Fibroblast of lung (primary cell): ENCODE measurements around the gene IL26. TPM values are rescaled to one million over a fixed set of nuclear protein-coding genes. Genes with fewer than 3 reads are reported as not detected.

Experiments used
- DNase-seq, 2 donors: peaks; one replicate each; pipeline versions ENCODE4 v3.0.0 to v3.0.0-alpha.2; 2010; ENCODE audit warnings: low read depth in 2 of 2
- H2AFZ ChIP-seq: 2 replicates; pipeline ENCODE4 v1.5.1; 2012; ENCODE audit warnings: low read length, control low read depth, inconsistent platforms
- H3K27ac ChIP-seq: 2 replicates; pipeline ENCODE4 v1.5.1; 2011; ENCODE audit warnings: low read length, control low read depth; ENCODE audit not compliant: insufficient read depth
- H3K27me3 ChIP-seq: 2 replicates; pipeline ENCODE4 v1.5.1; 2011; ENCODE audit warnings: mild to moderate bottlenecking, low read length; ENCODE audit not compliant: control insufficient read depth, insufficient read depth
- H3K36me3 ChIP-seq: 2 replicates; pipeline ENCODE4 v1.5.1; 2011; ENCODE audit warnings: low read length; ENCODE audit not compliant: control insufficient read depth, insufficient read depth
- H3K4me1 ChIP-seq: 2 replicates; pipeline ENCODE4 v1.5.1; 2011; ENCODE audit warnings: low read length; ENCODE audit not compliant: control insufficient read depth, insufficient read depth; ENCODE audit errors: extremely low read depth
- H3K4me2 ChIP-seq: 2 replicates; pipeline ENCODE4 v1.5.1; 2011; ENCODE audit warnings: low read length, control low read depth; ENCODE audit not compliant: insufficient read depth; ENCODE audit errors: extremely low read depth
- H3K4me3 ChIP-seq, 4 experiments: fragments of 200-600 bp in 1 of 4; sonication (generic) in 1 of 4; replicated peaks in 1 of 4; 2 replicates each; pipeline ENCODE4 v1.5.1; 2011 to 2016; ENCODE audit warnings: low read length in 4 of 4, low read depth in 3 of 4, mild to moderate bottlenecking in 3 of 4, control low read depth in 2 of 4, inconsistent platforms in 1 of 4, mixed read lengths in 1 of 4; ENCODE audit not compliant: insufficient read depth in 1 of 4; ENCODE audit errors: control extremely low read depth in 1 of 4
- H3K79me2 ChIP-seq: 2 replicates; pipeline ENCODE4 v1.5.1; 2012; ENCODE audit warnings: mild to moderate bottlenecking, low read length, inconsistent platforms; ENCODE audit not compliant: control insufficient read depth, insufficient read depth
- H3K9ac ChIP-seq: 2 replicates; pipeline ENCODE4 v1.5.1; 2011; ENCODE audit warnings: mild to moderate bottlenecking, low read length, control low read depth; ENCODE audit not compliant: insufficient read depth
- H3K9me3 ChIP-seq: 2 replicates; pipeline ENCODE4 v1.5.1; 2012; ENCODE audit warnings: low read depth, low read length; ENCODE audit not compliant: control insufficient read depth, insufficient read depth
- H4K20me1 ChIP-seq: 2 replicates; pipeline ENCODE4 v1.5.1; 2011; ENCODE audit warnings: low read length; ENCODE audit not compliant: control insufficient read depth, insufficient read depth; ENCODE audit errors: extremely low read depth
- EZH2 ChIP-seq: IDR thresholded peaks from 2 replicates; pipeline ENCODE4 v1.5.1; 2012; ENCODE audit warnings: low read length, control low read depth, mild to moderate bottlenecking; ENCODE audit errors: missing control alignments
- polyA plus RNA-seq, 2 donors: library from polyadenylated mRNA; depleted of rRNA in 1 of 2; stranded (reverse) in 1 of 2; unstranded in 1 of 2; fragments of >200 nt; gene quantifications; 2 replicates each; pipeline ENCODE4 v1.2.1, GENCODE V29; 2011 to 2012; ENCODE audit warnings: missing spikeins in 1 of 2
- total RNA-seq: library from RNA; depleted of rRNA; stranded (reverse); fragments of >200 nt; gene quantifications from 2 replicates; pipeline ENCODE4 v1.2.1, GENCODE V29; 2014
- TF ChIP-seq, protein P1 (sequence below), 2 donors: IDR thresholded peaks in 1 of 2; conservative IDR thresholded peaks in 1 of 2; 1 replicate in 1 of 2; 2 replicates in 1 of 2; pipeline ENCODE4 v1.5.1; 2011 to 2012; ENCODE audit warnings: low read length in 2 of 2, control low read depth in 1 of 2, inconsistent platforms in 1 of 2, low read depth in 1 of 2, mild to moderate bottlenecking in 1 of 2

The IL26 gene
- total and polyA plus RNA-seq, 2 donors (not counting 1 experiment from before 2014, with no cell fraction given), result not detected

DNA sequence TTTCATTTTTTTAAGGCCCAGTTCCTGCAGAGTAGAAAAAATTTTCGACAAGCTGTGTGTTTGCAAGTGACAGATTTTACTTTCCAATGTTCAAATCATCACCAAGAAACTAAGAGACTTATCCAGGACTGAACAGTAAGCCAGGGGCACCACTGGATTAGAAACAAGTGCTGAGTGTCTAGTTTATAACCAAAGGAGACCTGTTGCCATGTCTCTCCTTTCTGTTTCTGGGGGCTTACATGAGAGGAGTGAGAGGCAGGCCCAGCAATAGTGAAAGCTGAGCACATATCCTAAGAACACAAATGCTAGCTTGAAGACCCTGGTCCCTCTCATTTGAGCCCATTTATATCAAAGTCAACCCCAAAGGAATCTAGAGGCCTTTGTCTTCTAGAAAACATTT lies 69.0 kb downstream of the IL26 start:
- no peak overlapping the region for H3K4me3 ChIP-seq
- no peaks in the 10 kb centered on the region for H3K27me3 ChIP-seq
- H3K9ac ChIP-seq, result no peak overlapping the region
- H3K36me3 ChIP-seq, result no peaks in the 10 kb centered on the region
- H3K4me2 ChIP-seq, result no peak overlapping the region
- H3K9me3 ChIP-seq, result no peaks in the 10 kb centered on the region
- TF ChIP-seq EZH2, result no peak
- TF ChIP-seq, protein P1, sequence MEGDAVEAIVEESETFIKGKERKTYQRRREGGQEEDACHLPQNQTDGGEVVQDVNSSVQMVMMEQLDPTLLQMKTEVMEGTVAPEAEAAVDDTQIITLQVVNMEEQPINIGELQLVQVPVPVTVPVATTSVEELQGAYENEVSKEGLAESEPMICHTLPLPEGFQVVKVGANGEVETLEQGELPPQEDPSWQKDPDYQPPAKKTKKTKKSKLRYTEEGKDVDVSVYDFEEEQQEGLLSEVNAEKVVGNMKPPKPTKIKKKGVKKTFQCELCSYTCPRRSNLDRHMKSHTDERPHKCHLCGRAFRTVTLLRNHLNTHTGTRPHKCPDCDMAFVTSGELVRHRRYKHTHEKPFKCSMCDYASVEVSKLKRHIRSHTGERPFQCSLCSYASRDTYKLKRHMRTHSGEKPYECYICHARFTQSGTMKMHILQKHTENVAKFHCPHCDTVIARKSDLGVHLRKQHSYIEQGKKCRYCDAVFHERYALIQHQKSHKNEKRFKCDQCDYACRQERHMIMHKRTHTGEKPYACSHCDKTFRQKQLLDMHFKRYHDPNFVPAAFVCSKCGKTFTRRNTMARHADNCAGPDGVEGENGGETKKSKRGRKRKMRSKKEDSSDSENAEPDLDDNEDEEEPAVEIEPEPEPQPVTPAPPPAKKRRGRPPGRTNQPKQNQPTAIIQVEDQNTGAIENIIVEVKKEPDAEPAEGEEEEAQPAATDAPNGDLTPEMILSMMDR (conservative IDR thresholded peaks at IDR 0.05 in 1 of 2, IDR thresholded peaks at IDR 0.05 in 1 of 2; ENCODE audit: low read depth in 1 of 2, low read length in 2 of 2), result no peak
- no peaks in the 10 kb centered on the region for H3K79me2 ChIP-seq
- no peak for DNase-seq
- H4K20me1 ChIP-seq, result no peaks in the 10 kb centered on the region
- H3K4me1 ChIP-seq, result no peaks in the 10 kb centered on the region
- H3K27ac ChIP-seq, result no peak overlapping the region
- H2AFZ ChIP-seq, result no peak overlapping the region

DNA sequence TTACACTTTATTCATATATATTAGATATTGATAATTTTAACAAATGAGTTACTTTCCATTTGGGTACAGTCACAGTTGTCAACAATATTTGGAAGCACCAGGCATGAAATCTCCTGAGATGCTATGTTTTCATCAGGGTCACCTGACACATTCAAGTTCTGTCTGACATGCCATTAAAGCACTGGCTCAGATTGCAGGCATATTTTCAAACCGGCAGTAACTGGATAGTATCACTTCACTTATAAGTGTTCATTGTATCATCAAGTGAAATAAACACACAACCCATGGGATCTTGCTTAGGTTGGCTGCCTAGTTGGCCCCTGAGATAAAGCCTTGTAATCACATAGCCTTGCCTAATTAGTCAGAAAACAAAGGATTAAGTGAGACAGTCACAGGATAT lies 70.8 kb downstream of the IL26 start:
- H3K4me3 ChIP-seq, result no peak overlapping the region
- no peaks in the 10 kb centered on the region for H3K27me3 ChIP-seq
- no peaks in the 10 kb centered on the region for H3K4me1 ChIP-seq
- H3K27ac ChIP-seq, result no peak overlapping the region
- DNase-seq, result no peak
- no peaks in the 10 kb centered on the region for H4K20me1 ChIP-seq
- no peaks in the 10 kb centered on the region for H3K79me2 ChIP-seq
- H3K4me2 ChIP-seq, result no peak overlapping the region
- no peak for TF ChIP-seq EZH2
- TF ChIP-seq, protein P1 (conservative IDR thresholded peaks at IDR 0.05 in 1 of 2, IDR thresholded peaks at IDR 0.05 in 1 of 2; ENCODE audit: low read depth in 1 of 2, low read length in 2 of 2), result no peak
- H2AFZ ChIP-seq, result no peak overlapping the region
- H3K36me3 ChIP-seq, result no peaks in the 10 kb centered on the region
- no peaks in the 10 kb centered on the region for H3K9me3 ChIP-seq
- H3K9ac ChIP-seq, result no peak overlapping the region

Other genes with a start within 250 kb of the IL26 start
- gene IFNG-AS1, start 236.4 kb downstream of the IL26 start, total RNA-seq, result not detected in 2 replicates
- gene IFNG-AS1, start 236.4 kb downstream of the IL26 start, polyA plus RNA-seq, result not detected in 2 replicates
- not detected in 2 replicates for gene IFNG, start 66.1 kb downstream of the IL26 start, total RNA-seq
- not detected in 2 replicates for gene IFNG, start 66.1 kb downstream of the IL26 start, polyA plus RNA-seq
- not detected in 2 replicates for gene IL22, start 27.8 kb upstream of the IL26 start, total RNA-seq
- gene IL22, start 27.8 kb upstream of the IL26 start, polyA plus RNA-seq, result not detected in 2 replicates
- 12.4 and 12.8 TPM in 2 replicates for gene MDM1, start 106.6 kb upstream of the IL26 start, total RNA-seq
- gene MDM1, start 106.6 kb upstream of the IL26 start, polyA plus RNA-seq, result 5.0 and 7.4 TPM in 2 replicates